NCI-H82 (cell line): ENCODE data around the gene SEC63.
"Not testable (repeated sequence)": the region's sequence is repeated elsewhere in the genome, so short reads cannot be mapped to it uniquely, and the experiment has no call there.

Source experiments
- DNase-seq: peaks from one replicate; lab custom pipeline; 2025; lab: John Stamatoyannopoulos, UW

The SEC63 gene

GRCh38 chr6:107860963-107861362, 97.0 kb downstream of the SEC63 start:
- DNase-seq = not testable (repeated sequence)

GRCh38 chr6:107860144-107860543, 97.9 kb downstream of the SEC63 start:
- not testable (repeated sequence) for DNase-seq

- no peak for DNase-seq
Observed at GRCh38 chr6:107853230-107853629, 104.8 kb downstream of the SEC63 start.

GRCh38 chr6:107849325-107849724, 108.7 kb downstream of the SEC63 start:
- no peak for DNase-seq

GRCh38 chr6:107847844-107848802, 109.9 kb downstream of the SEC63 start:
- peak; percentile 89 for DNase-seq

- no peak for DNase-seq
Observed at GRCh38 chr6:107846262-107846795, 111.7 kb downstream of the SEC63 start.

- no peak for DNase-seq
Observed at GRCh38 chr6:107845777-107846176, 112.2 kb downstream of the SEC63 start.

- no peak for DNase-seq
Observed at GRCh38 chr6:107843400-107843799, 114.6 kb downstream of the SEC63 start.

GRCh38 chr6:107841275-107841670, 116.7 kb downstream of the SEC63 start:
- no peak for DNase-seq

- no peak for DNase-seq
Observed at GRCh38 chr6:107840636-107841274, 117.3 kb downstream of the SEC63 start.

GRCh38 chr6:107833136-107833535, 124.9 kb downstream of the SEC63 start:
- no peak for DNase-seq

- DNase-seq = no peak
Observed at GRCh38 chr6:107832151-107833056, 125.6 kb downstream of the SEC63 start.

GRCh38 chr6:107830060-107830459, 127.9 kb downstream of the SEC63 start:
- DNase-seq = no peak

- DNase-seq = peak; percentile 30
Observed at GRCh38 chr6:107827541-107827940, 130.5 kb downstream of the SEC63 start.

- DNase-seq = no peak
Observed at GRCh38 chr6:107823047-107823557, 134.9 kb downstream of the SEC63 start.

GRCh38 chr6:107822176-107823046, 135.6 kb downstream of the SEC63 start:
- no peak for DNase-seq

GRCh38 chr6:107821591-107821990, 136.4 kb downstream of the SEC63 start:
- no peak for DNase-seq

GRCh38 chr6:107820338-107821261, 137.4 kb downstream of the SEC63 start:
- peak; percentile 57 for DNase-seq

GRCh38 chr6:107819964-107820337, 138.1 kb downstream of the SEC63 start:
- peak; percentile 34 for DNase-seq

- peak; percentile 61 for DNase-seq
Observed at GRCh38 chr6:107819217-107819616, 138.8 kb downstream of the SEC63 start.
